PC-3 (cell line): ENCODE results near the gene CSTPP1. TPM values are rescaled to one million over a fixed set of nuclear protein-coding genes. Genes with fewer than 3 reads are reported as not detected.
"Not testable (repeated sequence)": the region's sequence is repeated elsewhere in the genome, so short reads cannot be mapped to it uniquely, and the experiment has no call there.

Source experiments
- ATAC-seq: fragments of 200-7000 bp; cut with Tn5 transposase; 2 replicates; pipeline ENCODE4 v1.9.1; 2020; ENCODE audit warnings: mild to moderate bottlenecking, moderate library complexity
- BruUV-seq: library from RNA; stranded (reverse); fragments of 400-500 nt; replicated peaks from 2 replicates; lab custom pipeline; 2021; lab: Mats Ljungman, UMichigan
- CTCF ChIA-PET: fragments of 300-600 bp; sonication (Branson Sonifier 250); formaldehyde crosslinking; loops from one replicate; lab custom pipeline; 2022; ENCODE audit warnings: antibody characterized with exemption; lab: Charles Lee
- POLR2A ChIA-PET: fragments of 300-600 bp; sonication (Branson Sonifier 250); formaldehyde crosslinking; loops from one replicate; lab custom pipeline; 2022; ENCODE audit warnings: antibody characterized with exemption; ENCODE audit not compliant: unreplicated experiment; lab: Charles Lee
- DNase-seq: peaks from one replicate; pipeline ENCODE4 v3.0.0-alpha.2; 2015
- H2AFZ ChIP-seq: fragments of 300-600 bp; sonication (generic); 2 replicates; pipeline ENCODE4 v1.6.0; 2016; ENCODE audit warnings: antibody characterized with exemption, low read length
- H3F3A ChIP-seq: fragments of 300-600 bp; sonication (generic); one replicate; pipeline ENCODE4 v1.6.0; 2017; ENCODE audit warnings: antibody characterized with exemption, low read length, control low read depth, mild to moderate bottlenecking; ENCODE audit not compliant: unreplicated experiment
- H3K27ac ChIP-seq: fragments of 300-600 bp; sonication (generic); 2 replicates; pipeline ENCODE4 v1.5.1; 2016; ENCODE audit warnings: mild to moderate bottlenecking, low read length
- H3K27me3 ChIP-seq: fragments of 300-600 bp; sonication (generic); 2 replicates; pipeline ENCODE4 v1.6.1; 2016; ENCODE audit warnings: low read length, mixed read lengths
- H3K36me3 ChIP-seq: fragments of 300-600 bp; sonication (generic); 2 replicates; pipeline ENCODE4 v1.6.1; 2016; ENCODE audit warnings: low read depth, mixed run types, low read length, mixed read lengths
- H3K4me1 ChIP-seq: fragments of 300-600 bp; sonication (generic); 2 replicates; pipeline ENCODE4 v1.5.1; 2016; ENCODE audit warnings: low read length; ENCODE audit not compliant: insufficient read depth
- H3K4me2 ChIP-seq: fragments of 300-600 bp; sonication (generic); 2 replicates; pipeline ENCODE4 v1.6.0; 2016; ENCODE audit warnings: low read length
- H3K4me3 ChIP-seq: fragments of 300-600 bp; sonication (generic); 2 replicates; pipeline ENCODE4 v1.5.1; 2016; ENCODE audit warnings: mild to moderate bottlenecking, low read length, mixed read lengths
- H3K79me2 ChIP-seq: fragments of 300-600 bp; sonication (generic); 2 replicates; pipeline ENCODE4 v1.6.1; 2017; ENCODE audit warnings: low read length, mixed read lengths
- H3K9ac ChIP-seq: fragments of 300-600 bp; sonication (generic); 2 replicates; pipeline ENCODE4 v1.6.0; 2016; ENCODE audit warnings: mild to moderate bottlenecking, low read length
- H3K9me2 ChIP-seq: fragments of 300-600 bp; sonication (generic); replicated peaks from 2 replicates; pipeline ENCODE4 v1.6.1; 2016; ENCODE audit warnings: mixed run types, low read length, mixed read lengths
- H3K9me3 ChIP-seq: fragments of 300-600 bp; sonication (generic); 2 replicates; pipeline ENCODE4 v1.6.1; 2016; ENCODE audit warnings: low read length, mixed read lengths
- H4K20me1 ChIP-seq: fragments of 300-600 bp; sonication (generic); 2 replicates; pipeline ENCODE4 v1.6.1; 2016; ENCODE audit warnings: low read length, mixed read lengths
- EZH2 ChIP-seq: fragments of 300-600 bp; sonication (generic); IDR thresholded peaks from one replicate; pipeline ENCODE4 v1.6.1; 2017; ENCODE audit warnings: antibody characterized with exemption, mild to moderate bottlenecking, low read length; ENCODE audit not compliant: unreplicated experiment
- intact Hi-C: fragments of 100-400 bp; cut with micrococcal nuclease; formaldehyde crosslinking; loops from 2 replicates; pipeline ENCODE4 v1.9.0; 2023
- total RNA-seq: library from RNA; depleted of rRNA; stranded (reverse); fragments of >200 nt; gene quantifications from 2 replicates; pipeline ENCODE4 v1.2.3, GENCODE V29; 2014
- TF ChIP-seq, protein P1 (sequence below): fragments of 300-600 bp; sonication (generic); conservative IDR thresholded peaks from 2 replicates; pipeline ENCODE4 v1.5.1; 2017; ENCODE audit warnings: antibody characterized with exemption, low read depth, mild to moderate bottlenecking, low read length

Gene CSTPP1
- total RNA-seq, 1 experiment from 2014 or later = 21.7 TPM

DNA sequence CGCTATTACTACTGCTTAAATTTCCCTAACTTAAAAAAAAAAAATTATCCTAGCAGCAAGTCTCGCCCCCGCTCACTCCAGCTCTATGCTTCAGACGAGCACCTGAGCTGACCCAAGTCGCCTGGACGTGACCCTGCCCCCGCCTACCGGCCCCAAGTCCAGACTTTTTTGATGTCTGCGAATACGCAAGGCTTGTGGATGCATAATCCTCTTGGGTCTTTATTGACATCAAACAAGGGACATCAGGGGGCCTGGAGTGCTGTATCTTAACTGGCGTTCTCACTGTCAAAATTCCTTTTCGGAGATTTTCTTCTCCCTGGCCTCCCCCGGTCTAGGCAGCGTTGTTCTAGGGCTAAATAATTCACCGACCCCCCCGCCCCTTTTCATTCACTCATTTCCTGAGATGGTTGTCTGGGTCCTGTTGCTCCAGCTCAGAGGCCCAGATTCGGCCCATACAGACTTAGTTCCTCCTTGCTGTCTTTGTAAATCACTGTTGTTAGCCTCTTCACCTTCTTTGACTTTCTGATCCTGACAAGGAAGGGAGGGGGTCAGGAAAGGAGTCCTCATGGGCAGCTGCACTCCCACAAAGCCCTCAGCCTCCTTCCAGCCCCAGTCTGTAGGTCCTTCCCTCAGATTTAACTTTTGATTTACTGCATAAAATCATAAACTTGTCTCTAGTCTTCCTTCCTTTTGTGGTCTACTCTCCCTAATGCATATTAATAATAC lies 17.6 kb upstream of the CSTPP1 start:
- H3K4me1 ChIP-seq = peaks cover 17% of the 10 kb centered on the region
- peak overlapping the region; percentile 59; the same call in 1 of the 2 replicates for H2AFZ ChIP-seq
- H3K4me3 ChIP-seq = peak overlapping the region; percentile 47; the same call in 1 of the 2 replicates
- DNase-seq = no peak
- intact Hi-C loops = loop anchor here (1.0 kb wide), 1 partner anchor 234 kb away; no protein-coding TSS in a partner anchor
- no peak overlapping the region for H3K27ac ChIP-seq
- no peaks in the 10 kb centered on the region for H3K9me2 ChIP-seq
- ChIA-PET CTCF (no interaction called here), POLR2A (no interaction called here)
- H3K9ac ChIP-seq = no peak overlapping the region
- no peaks in the 10 kb centered on the region for H3K79me2 ChIP-seq
- TF ChIP-seq, protein P1, sequence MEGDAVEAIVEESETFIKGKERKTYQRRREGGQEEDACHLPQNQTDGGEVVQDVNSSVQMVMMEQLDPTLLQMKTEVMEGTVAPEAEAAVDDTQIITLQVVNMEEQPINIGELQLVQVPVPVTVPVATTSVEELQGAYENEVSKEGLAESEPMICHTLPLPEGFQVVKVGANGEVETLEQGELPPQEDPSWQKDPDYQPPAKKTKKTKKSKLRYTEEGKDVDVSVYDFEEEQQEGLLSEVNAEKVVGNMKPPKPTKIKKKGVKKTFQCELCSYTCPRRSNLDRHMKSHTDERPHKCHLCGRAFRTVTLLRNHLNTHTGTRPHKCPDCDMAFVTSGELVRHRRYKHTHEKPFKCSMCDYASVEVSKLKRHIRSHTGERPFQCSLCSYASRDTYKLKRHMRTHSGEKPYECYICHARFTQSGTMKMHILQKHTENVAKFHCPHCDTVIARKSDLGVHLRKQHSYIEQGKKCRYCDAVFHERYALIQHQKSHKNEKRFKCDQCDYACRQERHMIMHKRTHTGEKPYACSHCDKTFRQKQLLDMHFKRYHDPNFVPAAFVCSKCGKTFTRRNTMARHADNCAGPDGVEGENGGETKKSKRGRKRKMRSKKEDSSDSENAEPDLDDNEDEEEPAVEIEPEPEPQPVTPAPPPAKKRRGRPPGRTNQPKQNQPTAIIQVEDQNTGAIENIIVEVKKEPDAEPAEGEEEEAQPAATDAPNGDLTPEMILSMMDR = no peak
- H3K4me2 ChIP-seq = peak overlapping the region; percentile 63; the same call in 1 of the 2 replicates
- ATAC-seq = no peak
- H3K27me3 ChIP-seq = peaks cover 15% of the 10 kb centered on the region
- no peaks in the 10 kb centered on the region for H3K9me3 ChIP-seq
- H3K36me3 ChIP-seq = no peaks in the 10 kb centered on the region
- H4K20me1 ChIP-seq = no peaks in the 10 kb centered on the region
- H3F3A ChIP-seq = no peaks in the 10 kb centered on the region
- BruUV-seq = no TSS peak

DNA sequence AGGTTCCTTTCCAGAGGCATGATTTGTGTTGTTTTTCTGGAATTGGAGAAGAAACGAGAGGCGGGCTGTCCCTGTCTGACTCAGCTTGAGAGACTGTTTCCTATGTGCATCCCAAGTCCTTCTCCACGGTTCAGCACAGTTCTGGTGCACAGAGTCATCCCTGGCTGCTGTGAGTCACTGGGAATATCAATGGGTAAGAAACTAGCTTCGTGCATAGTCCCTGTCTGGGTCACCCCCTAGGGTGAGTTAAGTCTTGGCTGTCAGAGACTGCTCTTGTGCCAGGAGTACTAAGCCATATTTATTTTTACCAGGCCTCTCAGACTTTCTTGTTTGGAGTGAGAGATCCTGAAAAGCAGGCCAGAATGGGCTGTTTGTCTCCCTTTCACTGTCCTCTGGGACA lies 15.8 kb upstream of the CSTPP1 start:
- Histone ChIP-seq H3K79me2 (no peaks in the 10 kb centered on the region), H3F3A (no peaks in the 10 kb centered on the region), H3K36me3 (no peaks in the 10 kb centered on the region), H3K27me3 (peaks cover 15% of the 10 kb centered on the region), H3K9me2 (no peaks in the 10 kb centered on the region), H3K27ac (peak overlapping the region; percentile 76), H3K4me1 (peaks cover 17% of the 10 kb centered on the region), H4K20me1 (no peaks in the 10 kb centered on the region), H3K4me3 (no peak overlapping the region), H3K9me3 (no peaks in the 10 kb centered on the region), H3K4me2 (peak overlapping the region; percentile 42), H3K9ac (peak overlapping the region; percentile 34; the same call in 1 of the 2 replicates), H2AFZ (no peak overlapping the region)
- DNase-seq (peak; percentile 89), ATAC-seq (peak; percentile 83)
- BruUV-seq = no TSS peak
- no peak for TF ChIP-seq EZH2
- intact Hi-C loops = no loop called here
- CTCF ChIA-PET = no interaction called here
- POLR2A ChIA-PET = no interaction called here

DNA sequence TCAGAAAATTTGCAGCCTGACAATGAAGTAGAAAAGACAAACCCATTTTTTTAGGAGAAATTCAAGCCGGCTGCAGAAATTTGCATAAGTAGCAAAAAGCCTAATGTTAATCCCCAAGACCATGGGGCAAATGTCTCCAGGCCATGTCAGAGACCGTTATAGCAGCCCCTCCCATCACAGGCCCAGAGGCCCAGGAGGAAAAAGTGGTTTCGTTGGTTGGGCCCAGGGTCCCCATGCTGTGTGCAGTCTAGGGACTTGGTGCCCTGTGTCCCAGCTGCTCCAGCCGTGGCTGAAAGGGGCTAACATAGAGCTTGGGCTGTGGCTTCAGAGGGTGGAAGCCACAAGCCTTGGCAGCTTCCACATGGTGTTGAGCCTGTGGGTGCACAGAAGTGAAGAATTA lies 8.6 kb upstream of the CSTPP1 start:
- intact Hi-C loops, H3K9me2 ChIP-seq, ATAC-seq, H3K36me3 ChIP-seq, BruUV-seq, H3K9ac ChIP-seq, H3F3A ChIP-seq, H2AFZ ChIP-seq, H3K4me3 ChIP-seq, CTCF ChIA-PET, POLR2A ChIA-PET, H3K27me3 ChIP-seq, H3K4me2 ChIP-seq, H3K27ac ChIP-seq, DNase-seq, H3K9me3 ChIP-seq, H4K20me1 ChIP-seq, H3K4me1 ChIP-seq, H3K79me2 ChIP-seq: not testable (repeated sequence)

DNA sequence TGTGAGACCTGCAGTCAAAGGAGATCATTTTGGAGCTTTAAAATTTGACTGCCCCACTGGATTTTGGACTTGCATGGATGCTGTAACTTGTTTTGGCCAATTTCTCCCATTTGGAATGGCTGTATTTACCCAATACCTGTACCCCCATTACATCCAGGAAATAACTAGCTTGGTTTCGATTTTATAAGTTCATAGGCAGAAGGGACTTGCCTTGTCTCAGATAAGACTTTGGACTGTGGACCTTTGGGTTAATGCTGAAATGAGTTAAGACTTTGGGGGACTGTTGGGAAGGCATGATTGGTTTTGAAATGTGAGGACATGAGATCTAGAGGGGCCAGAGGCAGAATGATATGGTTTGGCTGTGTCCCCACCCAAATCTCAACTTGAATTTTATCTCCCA lies 7.9 kb upstream of the CSTPP1 start:
- H3K79me2 ChIP-seq, H2AFZ ChIP-seq, H3K27ac ChIP-seq, H3K4me2 ChIP-seq, POLR2A ChIA-PET, H3K9ac ChIP-seq, intact Hi-C loops, CTCF ChIA-PET, ATAC-seq, H3K9me2 ChIP-seq, DNase-seq, H3K9me3 ChIP-seq, H3F3A ChIP-seq, H3K4me3 ChIP-seq, BruUV-seq, H4K20me1 ChIP-seq, H3K4me1 ChIP-seq, H3K27me3 ChIP-seq, H3K36me3 ChIP-seq: not testable (repeated sequence)
